ENCODE measurements around the gene AOC3. TPM values are rescaled to one million over a fixed set of nuclear protein-coding genes. Genes with fewer than 3 reads are reported as not detected.
"Not testable (repeated sequence)": the region's sequence is repeated elsewhere in the genome, so short reads cannot be mapped to it uniquely, and the experiment has no call there.

Gene AOC3
- total RNA-seq, 1 donor from 2014 or later = 17.4 TPM

- H3K36me3 Mint-ChIP-seq (ENCODE audit: low read depth) = peaks cover 6% of the 10 kb centered on the region
- peaks cover 14% of the 10 kb centered on the region for H3K9me3 Mint-ChIP-seq (ENCODE audit: low read depth)
- no peak overlapping the region for H3K4me3 Mint-ChIP-seq (ENCODE audit: unreplicated experiment)
- no peak overlapping the region for H3K27ac Mint-ChIP-seq (ENCODE audit: unreplicated experiment)
- TF ChIP-seq CTCF (IDR thresholded peaks at IDR 0.05) = no peak
- DNase-seq (ENCODE audit: low spot score) = no peak
- peaks cover 2% of the 10 kb centered on the region for H3K27me3 Mint-ChIP-seq (ENCODE audit: low read depth)
- peaks cover 18% of the 10 kb centered on the region for H3K4me1 Mint-ChIP-seq (ENCODE audit: low read depth)
These were observed 20.6 kb downstream of the AOC3 start for GRCh38 chr17:42871647-42872046.

- TF ChIP-seq CTCF (IDR thresholded peaks at IDR 0.05) = no peak
- no peak for DNase-seq (ENCODE audit: low spot score)
- peaks cover 14% of the 10 kb centered on the region for H3K9me3 Mint-ChIP-seq (ENCODE audit: low read depth)
- H3K4me3 Mint-ChIP-seq (ENCODE audit: unreplicated experiment) = no peak overlapping the region
- peaks cover 18% of the 10 kb centered on the region for H3K4me1 Mint-ChIP-seq (ENCODE audit: low read depth)
- peaks cover 8% of the 10 kb centered on the region for H3K27me3 Mint-ChIP-seq (ENCODE audit: low read depth)
- H3K36me3 Mint-ChIP-seq (ENCODE audit: low read depth) = peaks cover 8% of the 10 kb centered on the region
- H3K27ac Mint-ChIP-seq (ENCODE audit: unreplicated experiment) = no peak overlapping the region
These were observed 21.4 kb downstream of the AOC3 start for GRCh38 chr17:42872251-42872965.

GRCh38 chr17:42873315-42873714 is 22.3 kb downstream of the AOC3 start:
- no peak for TF ChIP-seq CTCF (IDR thresholded peaks at IDR 0.05)
- Mint-ChIP-seq H3K9me3 (ENCODE audit: low read depth) (peaks cover 14% of the 10 kb centered on the region), H3K36me3 (ENCODE audit: low read depth) (peaks cover 8% of the 10 kb centered on the region), H3K4me1 (ENCODE audit: low read depth) (peaks cover 21% of the 10 kb centered on the region), H3K27me3 (ENCODE audit: low read depth) (peaks cover 16% of the 10 kb centered on the region), H3K4me3 (ENCODE audit: unreplicated experiment) (no peak overlapping the region), H3K27ac (ENCODE audit: unreplicated experiment) (no peak overlapping the region)
- no peak for DNase-seq (ENCODE audit: low spot score)

- Mint-ChIP-seq H3K27me3 (ENCODE audit: low read depth) (peaks cover 20% of the 10 kb centered on the region), H3K4me1 (ENCODE audit: low read depth) (peaks cover 26% of the 10 kb centered on the region), H3K9me3 (ENCODE audit: low read depth) (peaks cover 14% of the 10 kb centered on the region)
- H3K36me3 Mint-ChIP-seq (ENCODE audit: low read depth); H3K4me3 Mint-ChIP-seq (ENCODE audit: unreplicated experiment); DNase-seq (ENCODE audit: low spot score); H3K27ac Mint-ChIP-seq (ENCODE audit: unreplicated experiment): not testable (repeated sequence)
These were observed 23.1 kb downstream of the AOC3 start for GRCh38 chr17:42873932-42874695.

GRCh38 chr17:42877037-42877436 is 26.0 kb downstream of the AOC3 start:
- DNase-seq (ENCODE audit: low spot score) = no peak
- H3K4me3 Mint-ChIP-seq (ENCODE audit: unreplicated experiment) = no peak overlapping the region
- H3K9me3 Mint-ChIP-seq (ENCODE audit: low read depth) = peaks cover 3% of the 10 kb centered on the region
- no peak for TF ChIP-seq CTCF (IDR thresholded peaks at IDR 0.05)
- H3K27me3 Mint-ChIP-seq (ENCODE audit: low read depth) = peaks cover 22% of the 10 kb centered on the region
- peaks cover 32% of the 10 kb centered on the region for H3K4me1 Mint-ChIP-seq (ENCODE audit: low read depth)
- H3K36me3 Mint-ChIP-seq (ENCODE audit: low read depth) = peaks cover 3% of the 10 kb centered on the region
- no peak overlapping the region for H3K27ac Mint-ChIP-seq (ENCODE audit: unreplicated experiment)

All from chondrocyte (in vitro differentiated cells).